ENCODE data around the gene GAREM1. TPM values are rescaled to one million over a fixed set of nuclear protein-coding genes. Genes with fewer than 3 reads are reported as not detected.

The GAREM1 gene
- total RNA-seq, 1 experiment from 2014 or later = 7.0 TPM

DNA sequence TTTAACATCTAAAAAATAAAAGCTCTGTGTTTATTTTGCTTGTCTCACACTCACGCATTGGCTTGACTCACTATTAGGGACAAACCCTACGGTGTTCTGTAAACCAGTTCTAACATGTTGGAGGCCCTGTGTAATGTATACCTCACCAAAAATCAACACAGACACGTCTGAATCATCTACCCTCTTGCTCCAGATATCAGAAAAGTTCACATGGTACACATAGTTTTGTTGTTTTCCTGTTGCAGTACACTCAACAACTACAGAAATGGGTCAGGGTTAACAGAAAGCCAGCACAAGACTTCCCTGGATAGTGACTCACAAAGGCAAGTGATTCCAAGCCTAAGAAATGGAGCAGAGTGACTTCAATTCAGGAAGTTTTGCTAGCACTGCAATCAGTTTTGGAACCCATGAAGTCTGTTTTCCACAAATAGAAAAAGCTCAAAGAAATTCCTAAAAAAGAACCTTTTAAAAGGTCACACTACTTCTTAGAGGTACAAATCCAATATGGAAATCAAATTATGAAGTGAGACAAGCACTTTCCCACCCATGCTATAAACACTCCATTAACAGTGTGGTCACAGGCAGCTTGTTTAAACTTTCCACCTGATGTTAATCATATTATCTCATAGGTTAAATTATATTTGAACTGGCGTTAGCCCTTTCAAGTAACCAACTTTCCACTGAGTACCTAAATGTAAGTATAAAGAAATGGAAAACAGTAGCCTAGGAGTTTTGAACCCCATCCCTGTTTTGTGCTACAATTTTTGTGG, 87.4 kb downstream of the GAREM1 start:
- H3K27ac Mint-ChIP-seq = no peak overlapping the region
- ChIA-PET CTCF (interaction anchor here (1.3 kb wide), 1 partner anchor 109 kb away, joined by 3 read pairs; no protein-coding TSS in a partner anchor), POLR2A (no interaction called here)
- H3K4me1 Mint-ChIP-seq = peaks cover 11% of the 10 kb centered on the region
- no peaks in the 10 kb centered on the region for H3K36me3 Mint-ChIP-seq
- no peak for TF ChIP-seq PRRX2 (CRISPR knock-in tag; IDR thresholded peaks at IDR 0.05)
- no peak for TF ChIP-seq ZNF532 (CRISPR knock-in tag; IDR thresholded peaks at IDR 0.05; ENCODE audit: borderline replicate concordance)
- TF ChIP-seq ZBTB21 (CRISPR knock-in tag; IDR thresholded peaks at IDR 0.05; ENCODE audit: borderline replicate concordance) = no peak
- TF ChIP-seq STAT6 (CRISPR knock-in tag; conservative IDR thresholded peaks at IDR 0.05; ENCODE audit: low read depth) = no peak
- TF ChIP-seq FOXP1 (CRISPR knock-in tag; IDR thresholded peaks at IDR 0.05; ENCODE audit: borderline replicate concordance) = no peak
- no peak for TF ChIP-seq RORB (CRISPR knock-in tag; IDR thresholded peaks at IDR 0.05)
- TF ChIP-seq IRF2 (CRISPR knock-in tag; IDR thresholded peaks at IDR 0.05; ENCODE audit: borderline replicate concordance, low read depth) = no peak
- TF ChIP-seq NFE2L1 (CRISPR knock-in tag; IDR thresholded peaks at IDR 0.05) = no peak
- TF ChIP-seq ERG (CRISPR knock-in tag; IDR thresholded peaks at IDR 0.05) = no peak
- TF ChIP-seq NR3C1 (CRISPR knock-in tag; conservative IDR thresholded peaks at IDR 0.05; ENCODE audit: low read depth) = no peak
- TF ChIP-seq ATF3 (CRISPR knock-in tag; conservative IDR thresholded peaks at IDR 0.05) = no peak
- TF ChIP-seq, protein P1, sequence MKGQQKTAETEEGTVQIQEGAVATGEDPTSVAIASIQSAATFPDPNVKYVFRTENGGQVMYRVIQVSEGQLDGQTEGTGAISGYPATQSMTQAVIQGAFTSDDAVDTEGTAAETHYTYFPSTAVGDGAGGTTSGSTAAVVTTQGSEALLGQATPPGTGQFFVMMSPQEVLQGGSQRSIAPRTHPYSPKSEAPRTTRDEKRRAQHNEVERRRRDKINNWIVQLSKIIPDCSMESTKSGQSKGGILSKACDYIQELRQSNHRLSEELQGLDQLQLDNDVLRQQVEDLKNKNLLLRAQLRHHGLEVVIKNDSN (CRISPR knock-in tag; IDR thresholded peaks at IDR 0.05) = no peak
- DNase-seq (ENCODE audit: low spot score) (no peak), ATAC-seq (no peak)
- no peak overlapping the region for H3K4me3 Mint-ChIP-seq
- no peaks in the 10 kb centered on the region for H3K9me3 Mint-ChIP-seq
- no peaks in the 10 kb centered on the region for H3K27me3 Mint-ChIP-seq (ENCODE audit: low read depth)

GRCh38 chr18:32381761-32382160, 88.9 kb downstream of the GAREM1 start:
- Mint-ChIP-seq H3K9me3 (no peaks in the 10 kb centered on the region), H3K27me3 (ENCODE audit: low read depth) (no peaks in the 10 kb centered on the region), H3K36me3 (no peaks in the 10 kb centered on the region), H3K4me1 (peaks cover 11% of the 10 kb centered on the region), H3K4me3 (no peak overlapping the region), H3K27ac (no peak overlapping the region)
- no peak for DNase-seq (ENCODE audit: low spot score)
- TF ChIP-seq ESRRA (CRISPR knock-in tag; IDR thresholded peaks at IDR 0.05; ENCODE audit: borderline replicate concordance) = no peak
- no peak for TF ChIP-seq GRHL2 (CRISPR knock-in tag; IDR thresholded peaks at IDR 0.05; ENCODE audit: insufficient replicate concordance, severe bottlenecking)
- TF ChIP-seq HMGA2 (CRISPR knock-in tag; IDR thresholded peaks at IDR 0.05) = no peak
- ATAC-seq = no peak
- ChIA-PET POLR2A (no interaction called here), CTCF (no interaction called here)
